ENCODE data around the gene SUSD3.
A peak's percentile ranks its signal among the peaks of the same experiment; 100 is the strongest.

Gene SUSD3

DNA sequence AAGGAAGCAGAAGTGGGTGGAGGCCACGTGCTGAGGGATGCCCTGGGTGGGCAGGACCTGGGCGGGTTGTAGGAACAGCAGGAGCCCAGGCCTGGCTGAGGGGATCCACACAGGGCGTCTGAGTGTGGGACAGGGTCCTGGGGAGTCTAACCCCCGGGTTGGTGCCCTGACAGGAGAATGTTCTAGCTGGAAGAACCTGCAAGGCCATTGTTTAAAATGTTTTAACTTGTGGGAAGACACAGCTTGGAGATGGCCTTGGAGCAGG lies 33.9 kb upstream of the SUSD3 start:
- Mint-ChIP-seq H3K27ac (peak overlapping the region; percentile 86 to 93), H3K9me3 (no peaks in the 10 kb centered on the region), H3K4me1 (peaks cover 98% of the 10 kb centered on the region), H3K4me3 (peak overlapping the region in 1 of 2 donors; percentile 3), H3K27me3 (no peaks in the 10 kb centered on the region)
- ATAC-seq (no peak), DNase-seq (no peak)

- H3K27me3 Mint-ChIP-seq = no peaks in the 10 kb centered on the region
- H3K27ac Mint-ChIP-seq = peak overlapping the region; percentile 92 to 93
- H3K4me1 Mint-ChIP-seq = peaks cover 98% of the 10 kb centered on the region
- no peak for DNase-seq
- H3K9me3 Mint-ChIP-seq = no peaks in the 10 kb centered on the region
- ATAC-seq = no peak
- peak overlapping the region in 1 of 2 donors; percentile 26 for H3K4me3 Mint-ChIP-seq
These were observed 33.4 kb upstream of the SUSD3 start for GRCh38 chr9:93024986-93025630.

DNA sequence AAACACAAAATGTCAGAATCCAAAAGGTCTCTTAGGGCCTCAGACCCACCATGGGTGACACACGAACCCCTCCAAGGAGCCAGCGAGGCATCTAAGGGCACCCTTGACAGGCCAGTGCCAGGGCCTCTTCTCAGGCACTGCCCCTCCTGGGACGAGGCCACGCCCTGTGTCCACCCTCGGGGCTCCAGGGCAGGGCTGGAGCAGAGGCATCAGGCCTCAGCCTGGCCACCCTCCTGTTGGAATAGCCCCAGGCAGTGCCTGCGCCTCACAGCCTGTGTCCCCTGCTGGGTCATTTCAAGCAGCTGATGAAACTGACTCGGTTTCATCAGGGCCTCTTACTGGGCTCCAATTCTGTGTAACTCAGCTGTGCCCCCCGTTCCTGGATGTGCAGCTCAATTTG lies 32.8 kb upstream of the SUSD3 start:
- Mint-ChIP-seq H3K9me3 (no peaks in the 10 kb centered on the region), H3K4me3 (no peak overlapping the region), H3K27ac (peak overlapping the region; percentile 92 to 93)

GRCh38 chr9:93026640-93027039 lies 31.9 kb upstream of the SUSD3 start:
- H3K4me3 Mint-ChIP-seq = no peak overlapping the region
- DNase-seq (no peak), ATAC-seq (no peak)
- H3K27me3 Mint-ChIP-seq = no peaks in the 10 kb centered on the region
- peaks cover 92% of the 10 kb centered on the region for H3K4me1 Mint-ChIP-seq
- H3K27ac Mint-ChIP-seq = peak overlapping the region; percentile 44 to 99
- H3K9me3 Mint-ChIP-seq = no peaks in the 10 kb centered on the region

More for the DNA sequence above, 32.8 kb upstream of the SUSD3 start:
- Mint-ChIP-seq H3K27me3 (no peaks in the 10 kb centered on the region), H3K4me1 (peaks cover 95% of the 10 kb centered on the region)
- no peak for ATAC-seq
- no peak for DNase-seq

- no peak for DNase-seq
- Mint-ChIP-seq H3K27ac (peak overlapping the region; percentile 98 to 99), H3K9me3 (no peaks in the 10 kb centered on the region)
These were observed 30.8 kb upstream of the SUSD3 start for GRCh38 chr9:93027750-93028149.

GRCh38 chr9:93028448-93029006 lies 30.0 kb upstream of the SUSD3 start:
- DNase-seq (peak; percentile 45 to 78), ATAC-seq (peak; percentile 90)
- peak overlapping the region; percentile 80 to 81 for H3K4me3 Mint-ChIP-seq
- peaks cover 77% of the 10 kb centered on the region for H3K4me1 Mint-ChIP-seq
- peak overlapping the region; percentile 98 to 99 for H3K27ac Mint-ChIP-seq
- H3K9me3 Mint-ChIP-seq = no peaks in the 10 kb centered on the region
- H3K27me3 Mint-ChIP-seq = no peaks in the 10 kb centered on the region

More at GRCh38 chr9:93027750-93028149, 30.8 kb upstream of the SUSD3 start:
- ATAC-seq = no peak
- H3K27me3 Mint-ChIP-seq = no peaks in the 10 kb centered on the region
- peaks cover 84% of the 10 kb centered on the region for H3K4me1 Mint-ChIP-seq
- H3K4me3 Mint-ChIP-seq = peak overlapping the region; percentile 80 to 81

DNA sequence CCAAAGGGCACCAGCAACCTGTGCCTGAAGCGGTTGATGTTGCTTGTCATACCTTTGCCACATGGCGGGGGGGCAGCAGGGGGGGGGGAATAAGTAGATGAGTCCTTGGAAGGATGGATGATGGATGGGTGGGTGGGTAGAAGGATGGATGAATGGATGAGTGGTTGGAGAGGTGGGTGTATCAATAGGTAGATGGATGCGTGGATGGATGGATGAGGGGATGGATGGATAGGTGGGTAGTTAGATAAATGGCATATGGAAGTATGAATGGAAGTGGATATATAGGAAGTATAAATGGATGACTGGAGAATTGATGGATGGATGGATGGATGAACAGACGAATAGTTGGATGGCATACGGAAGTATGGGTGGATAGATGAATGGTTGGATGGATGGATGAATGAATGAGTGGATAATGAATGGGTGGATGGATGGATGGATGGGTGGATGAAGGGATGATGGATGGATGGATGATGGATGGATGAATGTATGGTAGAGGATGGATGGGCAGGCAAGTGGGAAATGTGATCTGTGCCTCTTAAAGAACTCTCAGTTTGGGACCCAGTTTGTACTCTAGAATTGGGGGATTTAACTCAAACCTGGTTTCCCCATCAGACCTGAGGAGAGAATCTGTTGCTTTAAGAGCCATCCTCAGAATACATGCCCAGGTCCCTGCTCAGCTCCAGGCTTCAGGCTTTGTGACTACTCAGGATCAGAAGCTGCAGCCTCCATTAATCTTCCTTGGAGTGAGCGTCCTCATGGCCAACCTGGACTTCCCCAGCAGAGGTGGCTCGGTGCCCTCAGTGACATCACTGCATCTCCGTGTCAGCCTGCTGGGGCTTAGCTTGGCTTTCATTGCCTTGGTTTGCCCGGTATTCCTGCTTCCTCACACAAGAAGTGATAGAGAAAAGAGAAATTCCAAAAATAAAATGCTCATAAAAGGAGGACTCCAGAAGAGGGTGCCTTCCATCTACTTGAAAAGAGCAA lies 27.6 kb upstream of the SUSD3 start:
- Mint-ChIP-seq H3K4me1 (peaks cover 64% of the 10 kb centered on the region), H3K4me3 (no peak overlapping the region), H3K9me3 (no peaks in the 10 kb centered on the region), H3K27ac (peak overlapping the region; percentile 50 to 66), H3K27me3 (no peaks in the 10 kb centered on the region)
- ATAC-seq (no peak), DNase-seq (no peak)

DNA sequence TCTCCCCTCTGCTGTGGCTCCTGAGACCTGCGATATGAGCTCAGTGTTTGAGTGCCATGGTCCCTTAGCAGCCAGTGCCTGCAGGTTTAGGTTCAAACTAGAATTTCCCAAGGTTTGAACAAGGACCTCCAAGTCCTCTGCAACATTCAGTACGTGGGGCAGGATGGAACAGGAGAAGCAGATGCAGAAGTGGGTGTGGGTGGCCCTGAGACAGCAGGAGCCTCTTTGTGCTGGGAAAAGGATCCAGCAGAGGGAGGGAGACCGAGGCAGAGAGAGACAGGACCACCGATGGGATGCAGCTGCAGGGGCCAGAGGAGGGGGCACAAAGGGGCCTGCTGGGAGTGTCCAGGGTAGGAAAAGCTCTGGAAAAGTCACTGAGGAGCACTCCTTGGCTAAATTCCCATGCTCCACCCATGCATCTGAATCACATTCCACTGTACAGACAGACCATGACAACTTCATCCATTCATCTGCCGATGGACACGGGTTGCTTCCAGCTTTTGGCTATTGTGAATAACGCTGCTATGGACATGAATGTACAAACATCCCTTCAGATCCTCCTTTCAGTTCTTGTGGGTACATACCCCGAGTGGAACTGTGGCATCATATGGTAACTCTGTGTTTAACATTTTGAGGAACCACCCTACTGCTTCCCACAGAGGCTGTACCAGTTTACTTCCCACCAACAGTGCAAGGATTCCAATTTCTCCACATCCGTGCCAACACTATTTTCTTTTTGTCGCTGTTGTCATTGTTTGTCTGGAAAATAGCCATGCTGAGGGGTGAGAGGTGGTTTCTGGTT lies 26.7 kb upstream of the SUSD3 start:
- Mint-ChIP-seq H3K27ac (peak overlapping the region; percentile 50 to 66), H3K4me3 (no peak overlapping the region), H3K4me1 (peaks cover 64% of the 10 kb centered on the region), H3K27me3 (no peaks in the 10 kb centered on the region), H3K9me3 (no peaks in the 10 kb centered on the region)
- DNase-seq = no peak
- ATAC-seq = no peak

DNA sequence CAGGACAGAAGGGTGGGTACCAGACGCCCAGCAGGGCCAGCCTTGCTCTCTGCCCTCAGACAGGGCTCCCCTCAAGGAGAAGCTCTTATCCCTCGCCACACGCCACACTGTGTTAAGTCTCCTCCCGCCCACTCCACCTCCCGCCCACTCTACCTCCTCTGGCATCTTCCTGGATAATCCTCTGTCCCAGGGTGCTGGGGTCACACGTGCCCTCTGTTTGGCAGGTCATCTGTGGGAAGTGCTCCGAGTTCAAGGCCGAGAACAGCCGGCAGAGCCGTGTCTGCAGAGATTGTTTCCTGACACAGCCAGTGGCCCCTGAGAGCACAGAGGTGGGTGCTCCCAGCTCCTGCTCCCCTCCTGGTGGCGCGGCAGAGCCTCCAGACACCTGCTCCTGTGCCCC lies 26.0 kb upstream of the SUSD3 start:
- H3K4me1 Mint-ChIP-seq = peaks cover 64% of the 10 kb centered on the region
- H3K9me3 Mint-ChIP-seq = no peaks in the 10 kb centered on the region
- peak overlapping the region in 1 of 2 donors; percentile 81 for H3K27ac Mint-ChIP-seq
- ATAC-seq (no peak), DNase-seq (no peak)
- no peak overlapping the region for H3K4me3 Mint-ChIP-seq
- no peaks in the 10 kb centered on the region for H3K27me3 Mint-ChIP-seq

DNA sequence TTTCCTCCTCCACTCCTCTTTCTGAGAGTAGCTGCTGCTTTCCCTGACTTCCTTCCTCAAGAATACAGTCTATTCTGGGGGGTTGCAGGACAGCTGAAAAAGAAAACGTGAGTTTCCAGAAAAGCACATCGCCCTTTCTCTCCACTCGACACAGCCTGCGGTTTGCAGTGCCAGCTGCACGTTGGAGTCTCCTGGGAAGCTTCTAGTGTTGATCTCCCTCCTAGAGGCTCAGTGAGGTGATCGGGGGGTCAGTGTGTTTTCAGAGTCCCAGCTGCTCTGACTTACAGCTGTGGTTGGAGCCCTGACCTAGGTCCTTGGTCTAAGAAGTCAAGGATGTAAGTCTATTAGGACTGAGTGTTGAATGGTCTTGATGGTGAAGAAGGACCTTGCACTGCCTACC lies 25.0 kb upstream of the SUSD3 start:
- Mint-ChIP-seq H3K4me1 (peaks cover 64% of the 10 kb centered on the region), H3K9me3 (no peaks in the 10 kb centered on the region), H3K27ac (peak overlapping the region; percentile 72 to 87), H3K4me3 (no peak overlapping the region), H3K27me3 (no peaks in the 10 kb centered on the region)
- ATAC-seq (no peak), DNase-seq (no peak)

DNA sequence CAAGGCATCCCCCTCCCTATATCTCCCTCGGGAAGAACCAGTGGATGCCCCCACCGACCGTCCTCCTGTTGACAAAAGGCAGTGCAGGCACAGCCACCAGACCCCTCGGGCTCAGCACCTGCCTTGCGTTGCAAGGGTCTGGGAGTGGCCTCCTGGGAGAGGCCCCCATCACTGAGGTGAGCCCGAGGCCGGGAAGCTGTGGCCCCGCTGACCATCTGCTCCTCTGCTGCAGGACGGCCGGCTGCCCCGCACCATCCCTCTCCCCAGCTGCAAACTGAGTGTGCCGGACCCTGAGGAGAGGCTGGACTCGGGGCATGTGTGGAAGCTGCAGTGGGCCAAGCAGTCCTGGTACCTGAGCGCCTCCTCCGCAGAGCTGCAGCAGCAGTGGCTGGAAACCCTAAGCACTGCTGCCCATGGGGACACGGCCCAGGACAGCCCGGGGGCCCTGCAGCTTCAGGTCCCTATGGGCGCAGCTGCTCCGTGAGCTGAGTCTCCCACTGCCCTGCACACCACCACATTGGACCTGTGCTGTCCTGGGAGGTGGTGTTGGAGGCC lies 23.3 kb upstream of the SUSD3 start:
- Mint-ChIP-seq H3K27ac (peak overlapping the region; percentile 5 to 87), H3K27me3 (no peaks in the 10 kb centered on the region), H3K4me3 (no peak overlapping the region), H3K4me1 (peaks cover 63% of the 10 kb centered on the region), H3K9me3 (no peaks in the 10 kb centered on the region)
- ATAC-seq = no peak
- no peak for DNase-seq

DNA sequence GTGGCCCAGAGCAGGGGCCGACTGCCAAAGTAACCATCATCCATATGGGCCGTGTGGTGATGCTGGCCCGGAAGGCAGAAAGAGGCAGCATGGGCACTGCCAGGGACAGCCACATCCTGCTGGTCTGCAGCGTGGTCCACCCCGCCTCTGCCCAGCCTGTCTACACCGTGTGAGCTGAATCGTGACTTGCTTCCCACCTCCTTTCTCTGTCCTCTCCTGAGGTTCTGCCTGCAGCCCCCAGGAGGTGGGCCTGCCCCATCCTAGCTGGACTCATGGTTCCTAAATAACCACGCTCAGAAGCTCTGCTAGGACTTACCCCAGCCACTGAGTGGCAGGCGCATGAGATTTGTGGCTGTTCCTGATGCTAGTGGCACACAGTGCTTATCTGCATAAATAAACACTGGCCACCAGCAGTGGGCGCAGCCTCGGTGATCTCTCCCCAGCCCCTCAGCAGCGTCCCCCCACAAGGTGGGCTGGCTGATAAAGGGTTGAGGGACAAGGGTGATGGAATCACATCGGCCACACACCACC lies 22.6 kb upstream of the SUSD3 start:
- Mint-ChIP-seq H3K27ac (peak overlapping the region in 1 of 2 donors; percentile 4), H3K27me3 (no peaks in the 10 kb centered on the region), H3K4me1 (peaks cover 66% of the 10 kb centered on the region), H3K4me3 (no peak overlapping the region), H3K9me3 (peaks cover 0 to 4% of the 10 kb centered on the region in 2 donors)
- ATAC-seq (no peak), DNase-seq (no peak)

- Mint-ChIP-seq H3K4me1 (peaks cover 68% of the 10 kb centered on the region), H3K9me3 (peaks cover 8 to 14% of the 10 kb centered on the region in 2 donors), H3K27ac (peak overlapping the region; percentile 52 to 60), H3K27me3 (no peaks in the 10 kb centered on the region), H3K4me3 (peak overlapping the region in 1 of 2 donors; percentile 18)
- ATAC-seq (no peak), DNase-seq (no peak)
These were observed 21.5 kb upstream of the SUSD3 start for GRCh38 chr9:93036887-93037475.

GRCh38 chr9:93037476-93037971 lies 21.0 kb upstream of the SUSD3 start:
- no peak for DNase-seq
- Mint-ChIP-seq H3K4me1 (peaks cover 73% of the 10 kb centered on the region), H3K9me3 (peaks cover 8 to 16% of the 10 kb centered on the region in 2 donors), H3K27ac (peak overlapping the region; percentile 52 to 91), H3K4me3 (no peak overlapping the region), H3K27me3 (no peaks in the 10 kb centered on the region)
- ATAC-seq = peak; percentile 8
